Activated CD4-positive, alpha-beta T cell treated with anti-CD3 and anti-CD28 coated beads, Interleukin-2, amount 50 U/mL, for 48 hours (primary cell): ENCODE data around the gene PLA2G4F.

Source experiments
- DNase-seq, 2 experiments: peaks; one replicate each; pipeline ENCODE4 v3.0.0-alpha.2; 2020

PLA2G4F gene

DNA sequence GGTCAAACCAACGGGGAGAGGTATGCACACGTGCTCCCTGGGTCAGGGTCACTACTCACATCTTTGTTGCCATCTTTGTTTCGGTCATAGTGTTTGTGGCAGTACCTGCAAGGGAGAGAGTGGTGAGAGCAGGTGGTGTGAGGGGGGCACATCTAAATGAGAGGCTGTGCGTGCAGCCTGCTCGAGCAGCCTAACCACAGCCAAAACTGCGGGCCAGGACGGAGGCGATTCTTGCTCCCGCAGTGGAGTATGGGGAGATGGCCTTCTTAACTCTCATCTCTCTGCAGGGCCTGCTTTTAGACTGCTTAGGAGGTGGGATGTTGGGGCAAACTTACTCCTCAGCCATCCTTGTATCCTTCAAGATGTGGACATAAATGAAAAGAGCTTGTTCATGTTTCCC is 6.9 kb upstream of the PLA2G4F start:
- no peak for DNase-seq

DNA sequence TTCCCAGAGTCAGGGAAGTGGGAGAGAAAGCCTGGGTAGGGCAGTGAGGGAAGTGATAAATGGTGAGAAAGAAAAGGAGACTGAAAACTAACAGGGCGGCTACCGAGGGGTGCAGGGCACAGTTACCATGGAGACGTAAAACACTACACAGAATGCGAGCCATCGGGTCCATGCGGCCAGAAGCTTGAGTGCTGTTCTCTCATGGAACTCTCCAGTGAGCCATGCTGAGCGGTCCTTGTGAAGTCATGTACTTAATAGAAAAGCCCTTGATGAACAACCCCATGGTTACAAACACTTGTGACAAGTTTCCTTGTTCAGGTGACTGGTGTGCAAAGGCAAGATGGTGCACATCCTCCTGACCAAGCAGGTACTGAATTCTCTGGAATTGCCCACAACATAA is 3.7 kb upstream of the PLA2G4F start:
- DNase-seq = no peak

DNA sequence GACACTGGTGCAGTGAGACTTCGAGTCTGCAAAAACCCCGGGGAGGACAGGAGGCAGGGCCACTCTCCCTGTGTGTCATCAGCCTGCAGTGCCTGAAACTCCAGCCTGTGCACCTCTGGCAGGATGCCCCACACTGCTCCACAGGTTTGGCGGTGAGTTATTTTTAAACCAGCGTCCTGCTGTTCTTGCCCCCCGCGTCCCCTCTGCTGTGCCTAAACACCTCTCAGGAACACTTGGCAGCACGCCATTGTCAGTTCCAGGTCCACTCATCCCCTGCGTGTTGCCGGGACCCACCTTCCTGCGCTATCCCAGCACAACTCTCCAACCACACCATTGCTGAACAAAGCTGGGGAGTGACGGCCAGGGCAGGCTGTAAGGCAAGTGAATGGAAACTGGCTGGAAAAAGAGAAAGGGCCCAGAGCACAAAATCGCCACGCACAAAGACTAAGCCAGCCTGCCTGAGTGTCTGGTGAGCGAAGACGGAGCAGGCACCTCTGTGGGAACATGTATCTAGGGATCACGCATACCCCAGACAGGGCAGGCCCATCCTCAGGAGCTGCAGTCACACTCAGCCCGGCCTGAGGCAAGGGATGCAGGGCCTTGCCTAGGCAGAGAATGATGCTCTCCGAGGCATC is 3.1 kb upstream of the PLA2G4F start:
- DNase-seq = no peak

DNA sequence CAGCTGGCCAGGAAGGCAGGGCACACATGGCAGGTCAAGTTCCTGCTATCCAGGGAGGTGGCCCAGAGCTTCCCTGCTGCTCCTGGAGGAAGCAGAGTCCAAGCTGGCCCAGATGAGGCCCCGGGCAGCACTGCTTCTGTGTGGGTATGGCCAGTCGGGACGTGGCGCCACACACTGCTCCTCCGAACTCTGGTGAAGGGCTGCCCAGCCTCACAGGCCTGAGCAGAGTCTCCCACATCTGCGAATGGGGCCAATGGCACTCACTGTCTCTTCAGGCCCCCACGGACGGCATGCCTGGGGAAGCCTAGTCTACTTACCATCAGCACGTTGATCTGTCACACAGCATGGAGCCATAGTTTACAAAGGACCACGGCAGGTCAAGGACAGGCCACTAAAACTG is 2.5 kb upstream of the PLA2G4F start:
- DNase-seq = no peak

DNA sequence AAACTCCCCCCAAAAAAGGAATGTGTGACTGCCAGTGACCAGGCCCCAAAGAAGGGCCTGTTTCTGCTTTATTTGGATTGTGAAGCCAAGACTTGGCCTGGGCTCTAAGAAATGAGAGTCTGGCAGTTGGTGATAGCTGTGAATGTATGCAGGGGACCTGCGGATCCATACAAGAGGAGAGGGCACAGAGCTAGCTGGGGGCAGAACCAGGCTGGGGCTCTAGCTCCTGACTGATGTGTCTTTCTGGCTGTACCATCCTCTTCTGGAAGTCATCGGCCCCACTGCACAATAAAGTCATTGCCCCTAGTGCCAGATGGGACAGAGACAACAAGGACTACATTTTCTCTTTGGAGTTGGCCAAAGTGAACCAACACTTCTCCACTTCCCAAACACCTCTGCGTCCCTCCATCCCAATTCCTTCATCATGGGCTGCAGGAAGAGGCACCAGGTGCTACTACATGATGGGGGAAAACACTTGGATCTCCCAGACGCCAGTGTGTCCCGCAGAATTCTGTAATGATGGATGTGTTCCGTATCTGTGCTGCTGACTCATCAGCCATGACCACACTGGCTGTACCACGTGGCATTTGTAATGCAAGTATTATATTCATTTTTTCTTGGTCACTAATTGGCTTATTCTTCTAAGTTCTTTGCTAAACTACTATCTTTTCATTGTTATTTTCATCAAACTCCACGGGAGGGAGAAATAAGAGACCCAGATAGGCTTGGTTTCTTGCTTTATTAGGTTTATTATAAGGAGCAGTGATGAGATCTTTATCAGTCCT is 1.7 kb upstream of the PLA2G4F start:
- no peak for DNase-seq

DNA sequence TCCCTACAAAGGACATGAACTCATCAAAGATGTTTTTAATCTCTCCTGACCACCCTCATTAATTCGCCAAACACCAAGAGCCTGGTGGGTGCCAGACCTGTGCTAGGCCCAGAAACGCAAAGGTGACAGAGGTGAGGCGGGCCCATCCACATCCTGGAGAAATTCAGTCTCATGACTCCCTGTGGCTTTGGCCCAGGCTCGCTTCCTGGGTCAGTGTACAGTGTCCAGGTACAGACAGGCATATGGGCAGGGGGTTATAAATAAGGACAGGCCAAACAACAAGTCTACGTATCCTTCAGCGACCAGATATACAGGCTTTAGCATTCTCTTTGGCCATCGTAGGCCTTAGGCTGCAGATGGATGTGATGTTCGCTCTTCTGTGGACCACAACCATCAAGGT is 945 bp upstream of the PLA2G4F start:
- DNase-seq = no peak

DNA sequence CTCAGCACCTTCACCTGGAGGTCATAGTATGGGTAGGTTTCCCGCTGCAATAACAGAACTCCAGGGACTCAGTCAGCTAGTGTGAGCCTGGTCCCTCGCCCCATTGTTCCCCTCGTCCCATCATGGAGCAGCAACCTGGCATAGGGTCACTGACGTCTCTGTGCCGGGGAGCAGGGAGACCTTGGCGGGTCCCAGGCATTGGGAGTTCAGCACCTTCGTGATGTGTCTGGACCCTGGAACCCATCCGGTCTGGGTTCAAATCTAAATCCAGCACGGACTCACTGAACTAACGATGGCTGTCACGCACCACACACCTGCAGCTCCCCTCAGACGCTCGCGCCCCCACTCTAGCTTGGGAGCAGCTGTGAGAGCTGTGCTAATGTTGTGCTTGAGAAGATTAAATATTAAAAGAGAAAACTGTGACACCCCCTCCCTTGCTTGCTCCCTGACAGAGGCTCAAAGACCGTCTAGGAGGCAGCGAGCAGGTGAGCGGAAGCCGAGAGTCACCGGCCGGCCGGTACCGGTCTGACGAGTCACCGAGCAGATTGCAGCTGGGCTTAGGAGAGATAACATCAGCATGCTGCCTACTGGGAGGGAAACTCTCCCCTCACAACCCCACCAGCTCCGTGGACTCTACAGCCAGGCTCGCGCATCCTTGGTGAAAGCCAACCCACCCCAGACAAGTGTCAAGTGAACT is 742 bp downstream of the PLA2G4F start:
- DNase-seq = no peak

DNA sequence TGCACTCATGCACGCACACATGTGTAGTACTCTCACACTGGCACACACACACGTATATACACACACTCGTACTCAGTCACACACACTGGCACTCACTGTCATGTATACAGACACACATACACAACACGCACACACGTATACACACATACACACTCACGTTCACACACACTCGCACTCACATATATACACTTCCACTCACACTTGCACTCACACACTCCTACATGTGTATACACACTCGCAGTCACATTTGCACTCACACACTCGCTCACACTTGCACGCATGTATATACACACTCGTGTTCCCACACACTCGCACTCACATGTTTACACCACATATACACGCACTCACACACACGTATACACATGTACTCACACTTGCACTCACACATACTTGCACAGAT is 1.5 kb downstream of the PLA2G4F start:
- no peak for DNase-seq

DNA sequence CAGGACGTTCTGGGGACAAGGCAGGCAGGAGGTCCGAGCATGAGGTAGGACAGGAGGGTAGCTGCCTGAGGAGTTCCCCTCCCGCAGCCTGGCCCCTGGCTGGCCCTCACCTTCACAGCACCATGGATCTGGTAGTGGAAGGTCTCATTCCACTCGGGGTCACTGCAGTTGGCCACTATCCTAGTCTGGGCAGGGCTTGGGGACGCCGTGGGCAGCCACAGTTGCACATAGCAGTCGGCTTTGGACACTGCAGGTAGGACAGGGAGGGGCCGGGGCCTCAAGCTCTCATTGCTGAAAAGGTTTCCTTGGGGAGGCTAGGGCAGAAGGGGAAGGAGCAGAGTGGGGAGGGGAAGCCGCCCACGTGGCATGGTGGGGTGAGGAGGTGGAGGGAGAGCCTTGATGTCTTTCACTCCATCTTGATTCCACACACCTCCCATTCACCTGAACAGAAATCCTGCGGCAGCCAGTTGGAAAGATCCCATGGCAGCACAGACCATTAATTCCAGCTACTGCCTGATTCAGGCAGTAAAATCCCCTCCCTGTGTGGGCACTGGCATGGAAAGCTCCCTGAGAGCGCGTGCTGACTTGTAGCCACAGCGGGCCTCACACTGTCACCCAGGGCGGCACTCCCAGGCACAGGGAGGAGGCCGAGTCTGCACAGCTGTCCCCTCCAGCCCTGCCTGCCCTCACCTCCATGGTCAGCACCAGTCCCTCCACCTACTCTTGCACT is 2.1 kb downstream of the PLA2G4F start:
- DNase-seq = no peak

DNA sequence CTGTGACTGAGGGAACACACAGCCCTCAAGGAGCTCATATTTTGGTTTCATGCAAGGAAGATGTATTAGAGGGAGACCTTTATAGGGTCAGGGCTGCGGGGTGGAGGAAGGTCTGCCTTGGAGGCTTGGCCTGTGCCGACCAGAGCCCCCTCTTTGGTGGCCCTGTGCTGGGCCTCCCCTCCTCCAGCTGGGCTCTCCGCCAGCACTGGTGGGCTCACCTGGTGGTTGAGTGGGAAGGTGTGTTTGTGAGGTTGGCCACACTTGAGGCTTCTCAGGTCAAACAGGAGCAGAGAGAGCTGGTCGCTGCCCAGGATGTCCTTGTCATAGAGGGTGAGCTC is 2.6 kb downstream of the PLA2G4F start:
- DNase-seq = no peak

DNA sequence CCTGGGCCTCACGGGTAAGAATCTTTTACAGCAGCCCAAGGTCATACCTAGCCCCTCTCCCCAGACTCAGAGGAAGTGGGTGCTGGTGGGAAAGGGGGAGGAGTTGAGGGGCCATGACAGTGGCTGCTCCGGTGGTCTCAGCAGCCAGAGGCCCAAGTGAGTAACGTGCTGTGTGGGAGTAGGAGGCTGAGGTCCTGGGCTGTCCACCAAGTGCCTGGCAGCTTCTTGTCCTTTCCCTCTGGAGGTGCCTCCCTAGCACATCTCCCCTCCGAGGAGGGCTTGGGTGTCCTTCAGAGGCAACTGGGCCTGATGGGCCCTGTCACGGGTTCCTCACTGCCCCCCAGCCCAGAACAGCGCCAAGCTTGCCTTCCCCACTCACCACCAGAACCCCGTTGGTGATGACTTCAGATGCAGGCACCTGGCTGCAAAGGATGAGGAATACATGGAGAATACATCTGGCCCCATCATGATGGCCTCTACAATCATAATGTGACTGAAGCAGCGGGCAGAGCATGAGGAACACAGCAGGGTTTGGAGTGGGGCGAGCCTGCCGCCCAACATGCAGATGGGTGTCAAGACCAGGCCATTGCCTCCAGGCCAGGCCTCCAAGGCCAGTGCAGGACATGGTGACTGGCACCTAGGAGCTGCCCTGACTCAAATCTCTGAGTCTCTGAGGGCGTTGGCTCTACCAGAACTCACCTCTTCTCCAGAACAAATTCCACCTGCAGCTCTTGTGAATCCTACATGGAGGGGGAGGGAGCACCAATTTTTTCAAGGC is 3.3 kb downstream of the PLA2G4F start:
- DNase-seq = no peak

DNA sequence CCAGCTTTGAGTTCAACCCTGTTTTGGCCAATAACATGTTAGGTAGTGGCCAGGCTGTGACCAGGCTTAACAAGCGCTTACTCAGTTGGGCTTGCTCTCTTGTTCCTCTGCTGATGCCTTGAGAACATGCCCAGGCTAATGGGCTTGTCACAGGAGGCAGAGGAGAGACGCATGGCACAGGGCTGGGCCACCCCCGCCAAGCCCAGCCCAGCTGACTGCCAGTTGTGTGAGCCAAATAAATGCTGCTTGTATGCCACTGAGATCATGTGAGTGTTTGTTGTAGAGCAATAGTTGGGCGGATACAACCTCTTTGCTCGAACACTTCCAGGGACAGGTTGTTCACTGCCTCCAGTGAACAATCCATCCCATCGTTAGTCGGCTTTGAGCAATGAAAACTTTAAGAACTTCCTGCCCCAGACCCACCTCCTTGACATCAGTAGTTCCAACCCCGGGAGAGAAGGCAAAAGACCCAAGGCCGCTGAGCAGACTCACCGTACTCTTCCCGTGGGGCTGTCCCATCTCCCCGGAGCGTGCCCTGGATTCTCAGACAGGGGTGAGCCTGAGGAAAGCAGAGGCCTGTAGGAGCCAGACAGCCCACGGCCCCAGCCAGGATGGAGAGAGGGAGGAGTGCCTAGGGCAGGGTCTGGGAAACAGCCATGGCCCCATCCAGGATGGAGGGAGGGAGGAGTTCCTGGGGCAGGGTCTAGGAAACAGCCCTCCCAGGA is 4.1 kb downstream of the PLA2G4F start:
- DNase-seq = no peak

DNA sequence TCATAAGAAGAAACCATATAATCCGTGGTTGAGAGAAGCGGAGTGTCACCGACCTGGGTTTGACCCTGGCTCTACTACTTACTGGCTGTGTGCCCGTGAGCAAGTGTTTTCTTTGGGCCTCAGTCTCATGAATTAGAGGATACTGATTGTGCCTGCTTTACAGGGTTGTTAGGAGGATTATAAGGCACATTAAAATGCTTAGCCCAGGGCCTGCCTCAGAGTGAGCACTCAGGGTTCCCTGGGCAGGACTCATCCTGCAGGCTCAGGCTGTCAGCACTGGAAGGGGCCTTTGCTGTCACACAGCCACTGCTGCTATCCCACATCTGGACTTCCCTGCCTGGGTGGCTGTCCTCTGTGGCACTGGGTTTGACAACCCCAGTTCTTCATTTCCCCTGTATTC is 4.7 kb downstream of the PLA2G4F start:
- no peak for DNase-seq

DNA sequence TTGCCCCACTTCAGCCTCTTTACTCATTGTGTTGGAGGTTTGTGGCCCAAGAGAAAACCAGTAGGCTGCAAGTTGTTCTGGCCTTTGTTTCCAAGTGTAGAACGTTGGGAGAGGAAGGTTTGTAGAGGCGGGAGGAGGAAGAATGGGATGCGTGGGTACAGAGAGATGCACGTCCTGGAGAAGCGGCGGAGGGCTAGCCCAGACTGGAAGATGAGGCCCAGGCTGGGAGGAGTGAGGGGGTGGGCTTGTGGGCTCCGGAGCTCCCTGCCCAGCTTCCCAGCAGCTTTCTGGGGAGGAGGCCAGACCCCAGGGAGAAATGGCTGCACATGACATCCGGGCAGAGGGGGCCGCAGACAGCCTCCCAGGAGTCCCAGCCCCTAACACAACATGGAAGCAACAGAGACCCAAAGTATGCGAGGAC is 5.3 kb downstream of the PLA2G4F start:
- DNase-seq = no peak

DNA sequence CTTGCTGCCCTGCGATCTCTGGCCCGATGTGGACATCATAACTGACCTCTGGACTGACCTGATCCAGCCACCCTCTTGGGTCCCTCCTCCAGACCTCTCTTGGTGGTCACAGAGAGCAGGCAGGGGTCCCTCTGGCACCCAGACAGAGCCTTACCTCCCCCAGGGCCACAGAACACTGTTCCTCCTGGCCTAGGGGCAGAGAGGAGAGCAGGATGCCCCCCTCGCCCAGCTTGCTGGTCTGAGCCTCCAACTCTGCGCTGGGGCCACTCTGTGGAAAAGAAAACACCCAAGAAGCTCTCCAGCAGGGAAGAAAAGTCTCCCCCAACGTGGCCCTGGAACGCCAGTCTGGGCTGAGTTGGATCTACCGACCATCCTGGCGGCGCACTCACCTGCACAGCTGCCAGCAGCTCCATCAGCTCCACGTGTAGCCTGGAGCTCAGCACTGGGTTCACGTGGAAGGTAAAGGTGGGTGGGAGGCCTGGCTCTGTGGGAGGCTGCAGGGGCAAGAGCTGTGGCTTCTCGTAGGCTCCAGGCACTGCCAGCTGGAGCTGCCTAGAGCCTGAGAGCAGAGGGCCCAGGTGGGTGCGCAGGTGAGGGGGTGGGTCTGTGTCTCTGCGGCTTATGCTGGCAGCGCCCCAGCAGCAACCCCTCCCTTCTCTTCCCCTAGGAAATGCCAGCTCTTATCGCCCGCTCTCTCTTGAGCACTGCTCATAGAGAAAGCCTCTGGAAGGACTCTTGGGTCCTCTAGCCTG is 6.0 kb downstream of the PLA2G4F start:
- no peak for DNase-seq

DNA sequence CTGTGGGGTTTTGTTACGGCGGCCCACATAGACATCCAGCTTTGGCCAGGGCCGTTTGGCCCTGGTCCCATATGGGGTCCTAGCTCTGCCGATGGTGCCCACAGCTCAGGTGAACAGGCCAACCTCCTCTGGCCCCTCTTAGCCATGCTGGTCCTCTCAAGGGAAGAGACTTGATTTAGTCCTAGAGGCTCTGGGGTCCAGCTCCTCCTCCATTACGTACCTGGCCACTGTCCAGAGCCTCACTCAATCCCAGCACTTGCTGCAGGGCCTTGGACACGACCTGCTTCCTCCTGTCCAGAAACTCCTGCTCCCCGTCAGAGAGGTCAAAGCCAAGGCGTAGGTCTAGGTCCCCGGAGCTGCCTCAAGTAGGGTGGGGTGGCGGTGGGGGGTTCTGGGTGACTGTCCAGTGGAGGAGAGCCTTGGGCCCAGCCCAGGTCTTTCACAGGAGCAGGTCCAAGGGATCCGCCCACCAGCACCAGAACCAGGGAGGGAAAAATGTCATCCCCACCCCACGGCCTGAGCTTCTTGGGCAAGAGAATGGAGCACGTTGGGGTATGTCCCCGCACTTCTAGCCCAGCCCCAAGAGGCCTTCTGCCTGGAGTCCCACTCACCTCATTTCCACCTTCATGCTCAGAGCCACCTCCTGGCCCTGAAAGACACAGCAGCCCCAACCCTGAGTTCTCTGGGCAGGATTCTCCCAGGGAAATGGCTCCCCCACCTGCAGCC is 6.8 kb downstream of the PLA2G4F start:
- no peak for DNase-seq

DNA sequence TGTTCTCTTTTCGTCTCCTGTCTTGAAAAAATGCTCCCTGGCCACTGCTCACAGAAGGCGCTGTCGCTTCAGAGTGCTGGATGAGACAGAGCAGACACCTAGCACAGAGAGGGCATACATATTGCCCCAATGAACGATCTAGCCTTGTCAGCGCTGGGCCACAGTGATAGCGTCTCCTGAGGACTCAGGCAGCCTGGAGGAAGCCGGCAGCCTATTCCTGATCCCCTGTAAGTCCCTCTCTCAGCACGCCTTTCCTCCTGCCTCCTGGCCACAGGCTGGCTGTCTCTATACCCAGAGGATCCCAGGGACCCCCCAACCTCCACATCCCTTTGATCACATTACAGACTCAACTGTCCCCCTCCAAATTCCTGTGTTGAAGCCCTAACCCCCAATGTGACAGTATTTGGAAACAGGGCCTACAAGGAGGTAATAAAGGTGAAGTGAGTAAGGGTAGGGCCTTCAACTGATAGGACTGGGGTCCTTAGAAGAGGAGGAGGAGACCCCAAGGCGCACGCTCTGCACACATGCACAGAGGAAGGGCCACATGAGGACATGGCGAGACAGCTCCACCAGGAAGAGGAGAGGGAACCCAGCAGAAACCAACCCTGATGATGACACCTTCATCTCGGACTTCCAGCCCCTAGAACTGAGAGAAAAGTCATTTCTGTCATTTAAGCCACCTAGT is 7.5 kb downstream of the PLA2G4F start:
- no peak for DNase-seq

DNA sequence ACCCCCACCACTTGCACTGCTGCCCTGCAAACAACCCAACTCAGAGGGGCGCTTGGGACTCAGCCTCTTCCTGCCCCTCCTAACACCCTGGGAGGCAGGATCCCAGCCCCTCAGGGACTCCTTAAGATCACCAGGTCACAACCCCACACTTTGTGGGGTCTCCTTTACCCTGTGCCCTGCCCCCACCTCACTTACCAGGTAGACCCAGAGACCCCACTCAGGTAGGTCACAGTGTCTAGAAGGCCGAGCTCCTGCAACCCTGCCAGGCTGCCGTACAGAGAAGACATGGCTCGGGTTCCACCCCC is 9.1 kb downstream of the PLA2G4F start:
- no peak for DNase-seq

DNA sequence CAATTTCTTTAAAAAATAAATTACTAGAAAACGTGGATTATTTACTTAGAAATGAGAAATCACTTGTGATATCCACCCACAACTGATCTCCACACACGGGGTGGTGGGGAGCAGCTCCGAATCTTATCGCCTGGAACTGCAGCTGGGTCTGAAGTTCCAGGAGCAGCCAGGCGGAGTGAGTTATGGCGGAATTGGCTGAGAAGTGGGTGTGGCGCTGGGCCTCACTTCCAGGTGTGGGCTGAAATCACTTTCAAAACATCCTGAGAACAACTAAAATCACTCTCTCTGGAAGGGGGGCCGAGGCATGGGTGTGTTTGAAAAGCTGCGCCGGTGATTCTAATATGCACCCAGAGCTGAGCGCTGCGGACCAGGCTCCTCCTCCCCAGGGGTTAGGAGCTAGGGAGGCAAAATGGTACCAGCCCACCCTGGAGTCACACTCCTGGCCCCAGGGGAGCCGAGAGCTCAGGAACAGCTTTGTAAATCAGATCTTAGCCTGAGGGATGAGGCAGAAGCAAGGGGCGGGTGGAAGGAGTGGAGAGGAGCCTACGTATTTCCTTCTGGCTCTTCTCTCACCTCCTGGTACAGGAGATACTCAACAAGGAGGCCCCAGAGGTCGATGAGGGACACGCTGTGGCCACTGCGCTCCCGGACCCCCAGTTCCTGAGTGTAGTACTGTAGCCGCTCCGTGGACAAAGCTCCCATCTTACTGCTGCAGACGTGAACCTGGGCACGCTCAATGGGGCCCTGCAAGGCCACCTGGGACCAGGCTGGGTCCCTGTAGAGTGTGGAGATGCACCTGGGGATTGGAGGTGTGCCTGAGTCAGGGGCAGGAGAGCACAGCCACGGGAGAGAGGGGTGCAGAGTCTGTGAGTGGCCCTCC is 9.6 kb downstream of the PLA2G4F start:
- DNase-seq = no peak
